ENCODE measurements around the gene CFP.
"Not testable (repeated sequence)": the region's sequence is repeated elsewhere in the genome, so short reads cannot be mapped to it uniquely, and the experiment has no call there.

The CFP gene

DNA sequence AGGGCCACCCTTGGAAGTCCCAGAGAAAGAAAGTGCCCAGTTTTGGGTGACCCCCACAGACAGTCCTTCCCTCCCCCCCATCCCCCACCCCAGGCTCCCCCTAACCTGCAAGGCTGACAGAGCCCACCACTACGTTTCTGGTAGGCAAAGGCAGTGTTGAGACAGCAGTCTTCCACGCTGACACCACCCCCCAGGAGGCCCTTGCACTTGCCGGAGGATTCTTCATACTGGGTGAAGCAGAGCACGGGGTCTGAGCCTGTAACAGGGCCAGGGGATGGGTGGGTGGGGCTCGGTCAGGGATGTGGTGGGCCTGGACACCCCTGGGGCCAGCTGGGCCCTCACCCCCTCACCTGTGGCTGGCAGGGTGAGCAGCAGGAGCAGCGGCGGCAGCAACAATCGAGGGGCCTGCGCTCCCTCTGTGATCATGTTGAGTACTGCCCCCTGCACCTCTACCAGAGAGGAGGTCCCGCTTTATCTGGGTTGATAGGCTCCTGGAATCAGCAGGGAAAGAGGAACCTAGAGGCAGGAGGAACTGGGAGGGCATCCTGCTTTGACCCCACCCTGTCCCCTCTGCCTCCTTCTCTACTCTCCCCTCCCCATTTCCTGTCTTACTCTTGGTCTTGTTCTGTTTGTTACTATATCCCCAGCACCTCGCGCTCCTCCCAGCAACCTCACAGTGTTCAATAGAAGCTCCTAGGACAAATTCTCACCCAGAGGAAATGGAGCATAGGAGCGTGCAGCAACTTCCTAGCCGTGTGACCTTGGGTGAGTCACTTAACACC is at the start of gene CFP:
Gene CFP, minus strand, starts transcription at position 512 of the 782 bp plus-strand sequence. Its CDS starts 86 bp downstream, at position 426.
- H3K9me3 ChIP-seq (ENCODE audit: control insufficient read depth in 1 of 2, low read length in 2 of 2), result no peaks in the 10 kb centered on the region
- H3K27me3 ChIP-seq (ENCODE audit: control insufficient read depth in 1 of 2, insufficient read depth in 2 of 2, low read length in 2 of 2), result no peaks in the 10 kb centered on the region
- peaks cover 0 to 6% of the 10 kb centered on the region in 2 donors for H3K36me3 ChIP-seq (ENCODE audit: control insufficient read depth in 1 of 2, insufficient read depth in 2 of 2, low read length in 2 of 2)
- peaks cover 0 to 3% of the 10 kb centered on the region in 2 donors for H3K4me1 ChIP-seq (ENCODE audit: control insufficient read depth in 1 of 2, insufficient read depth in 2 of 2, low read length in 2 of 2)
- H3K27ac ChIP-seq (ENCODE audit: low read depth, low read length), result no peak within 1 kb of the TSS
- H3K4me3 ChIP-seq (ENCODE audit: low read depth in 1 of 2, low read length in 2 of 2), result no peak within 1 kb of the TSS
- no peak within 1 kb of the TSS for H3K9ac ChIP-seq (ENCODE audit: low read depth in 1 of 2, low read length in 2 of 2)

DNA sequence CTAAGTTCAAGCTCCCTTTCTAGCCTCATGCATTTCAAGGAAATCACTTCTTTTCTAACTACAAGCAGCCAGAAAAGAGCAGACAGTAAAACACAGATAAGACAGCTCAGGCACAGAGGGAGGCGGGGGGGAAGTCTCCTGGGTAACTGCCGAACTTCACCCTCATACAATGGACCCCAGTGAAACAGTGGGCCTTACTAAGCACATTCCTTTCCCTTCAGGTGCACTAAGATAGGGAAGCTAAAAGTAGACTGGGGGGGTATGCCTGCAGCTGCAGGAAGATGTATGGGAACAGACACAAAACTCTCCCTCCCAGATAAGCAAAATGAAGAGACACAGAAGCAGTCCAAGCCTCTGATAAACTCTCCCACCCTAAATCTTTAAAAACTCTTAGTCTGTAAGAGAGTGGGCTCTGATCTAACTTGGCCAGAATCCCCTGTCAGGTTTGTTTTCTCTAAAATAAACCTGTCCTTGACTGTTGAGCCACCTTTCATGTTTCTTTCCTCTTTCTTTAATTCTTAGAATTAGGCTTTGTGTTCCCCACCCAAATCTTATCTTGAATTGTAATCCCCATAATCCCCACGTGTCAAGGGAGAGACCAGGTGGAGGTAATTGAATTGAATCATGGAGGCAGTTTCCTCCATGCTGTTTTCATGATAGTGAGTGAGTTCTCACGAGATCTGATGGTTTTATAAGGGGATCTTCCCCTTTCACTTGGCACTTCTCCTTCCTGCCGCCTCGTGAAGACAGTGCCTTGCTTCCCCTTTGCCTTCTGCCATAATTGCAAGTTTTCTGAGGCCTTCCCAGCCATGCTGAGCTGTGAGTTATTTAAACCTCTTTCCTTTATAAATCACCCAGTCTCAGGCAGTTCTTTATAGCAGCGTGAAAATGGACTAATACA is 46.5 kb upstream of the CFP start:
- H3K9ac ChIP-seq (ENCODE audit: low read depth in 1 of 2, low read length in 2 of 2); H3K4me3 ChIP-seq (ENCODE audit: low read depth in 1 of 2, low read length in 2 of 2); H3K9me3 ChIP-seq (ENCODE audit: control insufficient read depth in 1 of 2, low read length in 2 of 2); H3K36me3 ChIP-seq (ENCODE audit: control insufficient read depth in 1 of 2, insufficient read depth in 2 of 2, low read length in 2 of 2); H3K27me3 ChIP-seq (ENCODE audit: control insufficient read depth in 1 of 2, insufficient read depth in 2 of 2, low read length in 2 of 2); H3K4me1 ChIP-seq (ENCODE audit: control insufficient read depth in 1 of 2, insufficient read depth in 2 of 2, low read length in 2 of 2); H3K27ac ChIP-seq (ENCODE audit: low read depth, low read length): not testable (repeated sequence)

DNA sequence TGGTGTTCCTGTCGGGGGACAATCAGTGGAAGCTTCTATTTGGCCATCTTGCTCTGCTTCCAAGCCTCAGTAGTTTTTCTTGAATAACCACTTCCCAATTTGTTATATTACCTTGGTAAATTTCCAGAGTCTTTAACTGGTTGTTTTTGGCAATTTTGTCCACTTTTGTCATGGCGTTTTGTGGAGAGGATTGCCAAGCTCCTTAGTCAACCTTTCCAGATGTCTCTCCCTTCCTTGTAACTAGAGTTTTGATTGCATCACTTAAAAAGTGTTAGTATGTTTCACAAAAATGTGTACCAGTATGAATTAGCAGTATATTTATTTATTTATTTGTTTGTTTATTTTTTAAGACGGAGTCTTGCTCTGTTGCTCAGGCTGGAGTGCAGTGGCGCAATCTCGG is 45.0 kb upstream of the CFP start:
- no peak overlapping the region for H3K9ac ChIP-seq (ENCODE audit: low read depth in 1 of 2, low read length in 2 of 2)
- no peaks in the 10 kb centered on the region for H3K36me3 ChIP-seq (ENCODE audit: control insufficient read depth in 1 of 2, insufficient read depth in 2 of 2, low read length in 2 of 2)
- H3K27ac ChIP-seq (ENCODE audit: low read depth, low read length), result no peak overlapping the region
- H3K4me1 ChIP-seq (ENCODE audit: control insufficient read depth in 1 of 2, insufficient read depth in 2 of 2, low read length in 2 of 2), result no peaks in the 10 kb centered on the region
- H3K4me3 ChIP-seq (ENCODE audit: low read depth in 1 of 2, low read length in 2 of 2), result no peak overlapping the region
- no peaks in the 10 kb centered on the region for H3K27me3 ChIP-seq (ENCODE audit: control insufficient read depth in 1 of 2, insufficient read depth in 2 of 2, low read length in 2 of 2)
- no peaks in the 10 kb centered on the region for H3K9me3 ChIP-seq (ENCODE audit: control insufficient read depth in 1 of 2, low read length in 2 of 2)

GRCh38 chrX:47665797-47666196 is 36.1 kb upstream of the CFP start:
- not testable (repeated sequence) for H3K9ac ChIP-seq (ENCODE audit: low read depth in 1 of 2, low read length in 2 of 2); H3K27ac ChIP-seq (ENCODE audit: low read depth, low read length); H3K36me3 ChIP-seq (ENCODE audit: control insufficient read depth in 1 of 2, insufficient read depth in 2 of 2, low read length in 2 of 2); H3K4me1 ChIP-seq (ENCODE audit: control insufficient read depth in 1 of 2, insufficient read depth in 2 of 2, low read length in 2 of 2); H3K4me3 ChIP-seq (ENCODE audit: low read depth in 1 of 2, low read length in 2 of 2); H3K27me3 ChIP-seq (ENCODE audit: control insufficient read depth in 1 of 2, insufficient read depth in 2 of 2, low read length in 2 of 2); H3K9me3 ChIP-seq (ENCODE audit: control insufficient read depth in 1 of 2, low read length in 2 of 2)

DNA sequence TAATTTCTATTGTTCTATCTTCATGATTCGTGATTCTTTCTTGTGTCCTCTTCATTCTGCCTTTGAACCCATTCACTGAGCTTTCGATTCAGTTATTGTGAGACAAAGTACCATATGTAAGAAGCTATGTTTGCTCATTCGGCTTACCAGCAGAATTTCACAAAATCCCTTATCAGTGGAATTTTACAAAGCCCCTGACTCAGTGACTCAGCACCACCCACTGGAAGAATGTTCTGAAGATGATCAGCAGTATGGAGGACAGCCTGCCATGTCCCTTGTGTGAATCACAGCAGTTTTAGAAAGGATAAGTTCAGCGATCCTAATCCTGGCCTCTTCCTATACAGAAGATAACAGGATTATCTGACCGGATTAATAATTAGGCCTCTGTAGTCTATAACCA is 35.0 kb upstream of the CFP start:
- Histone ChIP-seq H3K27ac (ENCODE audit: low read depth, low read length) (no peak overlapping the region), H3K27me3 (ENCODE audit: control insufficient read depth in 1 of 2, insufficient read depth in 2 of 2, low read length in 2 of 2) (no peaks in the 10 kb centered on the region), H3K4me3 (ENCODE audit: low read depth in 1 of 2, low read length in 2 of 2) (no peak overlapping the region), H3K36me3 (ENCODE audit: control insufficient read depth in 1 of 2, insufficient read depth in 2 of 2, low read length in 2 of 2) (no peaks in the 10 kb centered on the region), H3K4me1 (ENCODE audit: control insufficient read depth in 1 of 2, insufficient read depth in 2 of 2, low read length in 2 of 2) (no peaks in the 10 kb centered on the region), H3K9me3 (ENCODE audit: control insufficient read depth in 1 of 2, low read length in 2 of 2) (no peaks in the 10 kb centered on the region), H3K9ac (ENCODE audit: low read depth in 1 of 2, low read length in 2 of 2) (no peak overlapping the region)

- Histone ChIP-seq H3K4me1 (ENCODE audit: control insufficient read depth in 1 of 2, insufficient read depth in 2 of 2, low read length in 2 of 2) (peaks cover 0 to 4% of the 10 kb centered on the region in 2 donors), H3K9me3 (ENCODE audit: control insufficient read depth in 1 of 2, low read length in 2 of 2) (no peaks in the 10 kb centered on the region), H3K4me3 (ENCODE audit: low read depth in 1 of 2, low read length in 2 of 2) (no peak overlapping the region), H3K9ac (ENCODE audit: low read depth in 1 of 2, low read length in 2 of 2) (no peak overlapping the region), H3K36me3 (ENCODE audit: control insufficient read depth in 1 of 2, insufficient read depth in 2 of 2, low read length in 2 of 2) (peaks cover 5 to 6% of the 10 kb centered on the region in 2 donors), H3K27ac (ENCODE audit: low read depth, low read length) (no peak overlapping the region), H3K27me3 (ENCODE audit: control insufficient read depth in 1 of 2, insufficient read depth in 2 of 2, low read length in 2 of 2) (no peaks in the 10 kb centered on the region)
Observed at GRCh38 chrX:47662144-47662657, 32.5 kb upstream of the CFP start.

DNA sequence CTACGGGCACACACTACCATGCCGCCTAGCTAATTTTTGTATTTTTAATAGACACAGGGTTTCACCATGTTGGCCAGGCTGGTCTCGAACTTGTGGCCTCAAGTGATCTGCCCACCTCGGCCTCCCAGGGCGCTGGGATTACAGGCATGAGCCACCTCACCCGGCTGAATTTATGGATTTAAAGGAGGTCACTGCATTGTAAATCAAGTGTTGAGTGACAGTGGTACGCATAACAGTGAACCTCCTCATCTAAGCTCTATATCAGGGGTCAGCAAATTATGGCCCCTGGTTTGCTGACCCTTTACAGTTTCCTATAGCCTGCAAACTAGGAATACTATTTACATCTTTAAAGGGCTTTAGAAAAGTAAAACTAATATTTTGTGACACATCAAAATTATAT is 31.8 kb upstream of the CFP start:
- H3K27me3 ChIP-seq (ENCODE audit: control insufficient read depth in 1 of 2, insufficient read depth in 2 of 2, low read length in 2 of 2), result no peaks in the 10 kb centered on the region
- no peaks in the 10 kb centered on the region for H3K9me3 ChIP-seq (ENCODE audit: control insufficient read depth in 1 of 2, low read length in 2 of 2)
- H3K36me3 ChIP-seq (ENCODE audit: control insufficient read depth in 1 of 2, insufficient read depth in 2 of 2, low read length in 2 of 2), result peaks cover 11 to 12% of the 10 kb centered on the region in 2 donors
- no peak overlapping the region for H3K27ac ChIP-seq (ENCODE audit: low read depth, low read length)
- no peak overlapping the region for H3K4me3 ChIP-seq (ENCODE audit: low read depth in 1 of 2, low read length in 2 of 2)
- peaks cover 0 to 4% of the 10 kb centered on the region in 2 donors for H3K4me1 ChIP-seq (ENCODE audit: control insufficient read depth in 1 of 2, insufficient read depth in 2 of 2, low read length in 2 of 2)
- no peak overlapping the region for H3K9ac ChIP-seq (ENCODE audit: low read depth in 1 of 2, low read length in 2 of 2)

DNA sequence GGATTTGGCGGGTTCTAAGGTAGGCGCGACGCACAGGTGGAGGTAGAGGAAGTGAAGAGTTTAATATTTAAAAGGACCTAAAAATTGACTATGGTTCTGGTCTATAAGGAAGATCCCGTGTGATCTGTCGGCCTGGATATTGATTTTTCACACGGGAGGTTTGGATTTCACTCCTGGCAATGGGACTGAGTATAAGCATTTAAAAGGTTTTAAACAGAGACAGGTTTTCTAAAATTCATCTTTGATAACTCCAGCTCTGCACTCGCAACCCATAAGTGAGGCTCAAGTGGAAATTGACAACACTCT is 29.6 kb upstream of the CFP start:
- Histone ChIP-seq H3K36me3 (ENCODE audit: control insufficient read depth in 1 of 2, insufficient read depth in 2 of 2, low read length in 2 of 2) (peaks cover 11 to 26% of the 10 kb centered on the region in 2 donors), H3K4me3 (ENCODE audit: low read depth in 1 of 2, low read length in 2 of 2) (peak overlapping the region; percentile 73 to 88), H3K27me3 (ENCODE audit: control insufficient read depth in 1 of 2, insufficient read depth in 2 of 2, low read length in 2 of 2) (no peaks in the 10 kb centered on the region), H3K9ac (ENCODE audit: low read depth in 1 of 2, low read length in 2 of 2) (peak overlapping the region in 1 of 2 donors; percentile 96), H3K27ac (ENCODE audit: low read depth, low read length) (peak overlapping the region; percentile 32), H3K4me1 (ENCODE audit: control insufficient read depth in 1 of 2, insufficient read depth in 2 of 2, low read length in 2 of 2) (peaks cover 0 to 4% of the 10 kb centered on the region in 2 donors), H3K9me3 (ENCODE audit: control insufficient read depth in 1 of 2, low read length in 2 of 2) (no peaks in the 10 kb centered on the region)

- H3K27ac ChIP-seq (ENCODE audit: low read depth, low read length), result peak within 1 kb of the TSS; percentile 98
- no peaks in the 10 kb centered on the region for H3K9me3 ChIP-seq (ENCODE audit: control insufficient read depth in 1 of 2, low read length in 2 of 2)
- H3K36me3 ChIP-seq (ENCODE audit: control insufficient read depth in 1 of 2, insufficient read depth in 2 of 2, low read length in 2 of 2), result peaks cover 11 to 26% of the 10 kb centered on the region in 2 donors
- H3K27me3 ChIP-seq (ENCODE audit: control insufficient read depth in 1 of 2, insufficient read depth in 2 of 2, low read length in 2 of 2), result no peaks in the 10 kb centered on the region
- H3K4me1 ChIP-seq (ENCODE audit: control insufficient read depth in 1 of 2, insufficient read depth in 2 of 2, low read length in 2 of 2), result peaks cover 0 to 4% of the 10 kb centered on the region in 2 donors
- peak within 1 kb of the TSS; percentile 96 to 97 for H3K9ac ChIP-seq (ENCODE audit: low read depth in 1 of 2, low read length in 2 of 2)
- H3K4me3 ChIP-seq (ENCODE audit: low read depth in 1 of 2, low read length in 2 of 2), result peak within 1 kb of the TSS; percentile 73 to 88
Observed at GRCh38 chrX:47658684-47659420, 29.1 kb upstream of the CFP start, which contains the start of gene UXT. Gene UXT (minus strand): TSS chrX:47659180. CDS start chrX:47658927, 253 bp downstream.

All from duodenal mucosa (tissue), 2 donors.